ENCODE results near the gene ALPI.

- TF ChIP-seq, protein P1, sequence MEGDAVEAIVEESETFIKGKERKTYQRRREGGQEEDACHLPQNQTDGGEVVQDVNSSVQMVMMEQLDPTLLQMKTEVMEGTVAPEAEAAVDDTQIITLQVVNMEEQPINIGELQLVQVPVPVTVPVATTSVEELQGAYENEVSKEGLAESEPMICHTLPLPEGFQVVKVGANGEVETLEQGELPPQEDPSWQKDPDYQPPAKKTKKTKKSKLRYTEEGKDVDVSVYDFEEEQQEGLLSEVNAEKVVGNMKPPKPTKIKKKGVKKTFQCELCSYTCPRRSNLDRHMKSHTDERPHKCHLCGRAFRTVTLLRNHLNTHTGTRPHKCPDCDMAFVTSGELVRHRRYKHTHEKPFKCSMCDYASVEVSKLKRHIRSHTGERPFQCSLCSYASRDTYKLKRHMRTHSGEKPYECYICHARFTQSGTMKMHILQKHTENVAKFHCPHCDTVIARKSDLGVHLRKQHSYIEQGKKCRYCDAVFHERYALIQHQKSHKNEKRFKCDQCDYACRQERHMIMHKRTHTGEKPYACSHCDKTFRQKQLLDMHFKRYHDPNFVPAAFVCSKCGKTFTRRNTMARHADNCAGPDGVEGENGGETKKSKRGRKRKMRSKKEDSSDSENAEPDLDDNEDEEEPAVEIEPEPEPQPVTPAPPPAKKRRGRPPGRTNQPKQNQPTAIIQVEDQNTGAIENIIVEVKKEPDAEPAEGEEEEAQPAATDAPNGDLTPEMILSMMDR (IDR thresholded peaks at IDR 0.05): no peak
- TF ChIP-seq, protein P2, sequence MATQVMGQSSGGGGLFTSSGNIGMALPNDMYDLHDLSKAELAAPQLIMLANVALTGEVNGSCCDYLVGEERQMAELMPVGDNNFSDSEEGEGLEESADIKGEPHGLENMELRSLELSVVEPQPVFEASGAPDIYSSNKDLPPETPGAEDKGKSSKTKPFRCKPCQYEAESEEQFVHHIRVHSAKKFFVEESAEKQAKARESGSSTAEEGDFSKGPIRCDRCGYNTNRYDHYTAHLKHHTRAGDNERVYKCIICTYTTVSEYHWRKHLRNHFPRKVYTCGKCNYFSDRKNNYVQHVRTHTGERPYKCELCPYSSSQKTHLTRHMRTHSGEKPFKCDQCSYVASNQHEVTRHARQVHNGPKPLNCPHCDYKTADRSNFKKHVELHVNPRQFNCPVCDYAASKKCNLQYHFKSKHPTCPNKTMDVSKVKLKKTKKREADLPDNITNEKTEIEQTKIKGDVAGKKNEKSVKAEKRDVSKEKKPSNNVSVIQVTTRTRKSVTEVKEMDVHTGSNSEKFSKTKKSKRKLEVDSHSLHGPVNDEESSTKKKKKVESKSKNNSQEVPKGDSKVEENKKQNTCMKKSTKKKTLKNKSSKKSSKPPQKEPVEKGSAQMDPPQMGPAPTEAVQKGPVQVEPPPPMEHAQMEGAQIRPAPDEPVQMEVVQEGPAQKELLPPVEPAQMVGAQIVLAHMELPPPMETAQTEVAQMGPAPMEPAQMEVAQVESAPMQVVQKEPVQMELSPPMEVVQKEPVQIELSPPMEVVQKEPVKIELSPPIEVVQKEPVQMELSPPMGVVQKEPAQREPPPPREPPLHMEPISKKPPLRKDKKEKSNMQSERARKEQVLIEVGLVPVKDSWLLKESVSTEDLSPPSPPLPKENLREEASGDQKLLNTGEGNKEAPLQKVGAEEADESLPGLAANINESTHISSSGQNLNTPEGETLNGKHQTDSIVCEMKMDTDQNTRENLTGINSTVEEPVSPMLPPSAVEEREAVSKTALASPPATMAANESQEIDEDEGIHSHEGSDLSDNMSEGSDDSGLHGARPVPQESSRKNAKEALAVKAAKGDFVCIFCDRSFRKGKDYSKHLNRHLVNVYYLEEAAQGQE (IDR thresholded peaks at IDR 0.05; ENCODE audit: insufficient read depth in 1 of 2, low read depth in 2 of 2, low read length in 1 of 2): no peak
- no peak for TF ChIP-seq SIN3A (IDR thresholded peaks at IDR 0.05; ENCODE audit: borderline replicate concordance, insufficient read depth, low read depth, low read length)
- TF ChIP-seq POLR2AphosphoS5 (IDR thresholded peaks at IDR 0.05; ENCODE audit: low read depth, low read length): no peak
These were observed 35.3 kb upstream of the ALPI start for GRCh38 chr2:232420463-232421188.
